Measurements from ENCODE around the gene ITGBL1.

Gene ITGBL1

DNA sequence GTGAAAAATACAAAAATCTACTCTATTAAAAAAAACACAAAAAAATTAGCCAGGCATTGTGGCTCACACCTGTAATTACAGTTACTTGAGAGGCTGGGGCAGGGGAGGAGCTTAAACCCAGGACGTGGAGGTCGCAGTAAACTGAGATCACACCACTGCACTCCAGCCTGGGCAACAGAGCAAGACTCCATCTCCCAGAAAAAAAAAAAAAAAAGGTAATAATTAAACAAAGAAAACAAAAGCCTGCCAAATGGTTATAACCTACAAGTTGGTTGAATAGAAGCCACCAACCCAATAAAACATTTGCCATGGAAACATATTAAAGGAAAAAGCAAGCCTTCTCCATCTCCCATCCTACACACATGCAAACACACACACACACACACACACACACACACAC lies 255.2 kb downstream of the ITGBL1 start:
- DNase-seq: no peak

DNA sequence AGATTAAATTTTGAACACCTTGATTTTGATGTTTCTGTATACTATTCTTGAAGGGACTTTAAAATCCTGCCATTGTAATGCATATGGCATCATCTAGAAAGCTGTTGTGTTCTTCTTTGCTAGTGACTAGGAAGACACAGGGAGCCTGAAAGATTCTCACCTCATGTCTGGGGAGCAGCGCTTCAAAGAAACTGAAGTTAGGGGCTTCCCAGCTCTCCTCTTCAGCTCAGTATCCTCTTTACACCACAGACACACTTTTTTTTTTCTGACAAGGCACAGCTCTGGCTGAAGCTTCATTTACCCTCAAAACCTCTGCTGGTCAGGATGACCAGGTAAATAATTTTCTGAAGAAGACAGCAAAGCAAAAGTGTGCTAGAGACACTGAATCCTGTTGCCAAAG lies 255.6 kb downstream of the ITGBL1 start:
- no peak for DNase-seq

GRCh38 chr13:101709952-101710351 lies 257.5 kb downstream of the ITGBL1 start:
- no peak for DNase-seq

GRCh38 chr13:101711307-101712025 lies 259.0 kb downstream of the ITGBL1 start:
- no peak for DNase-seq

DNA sequence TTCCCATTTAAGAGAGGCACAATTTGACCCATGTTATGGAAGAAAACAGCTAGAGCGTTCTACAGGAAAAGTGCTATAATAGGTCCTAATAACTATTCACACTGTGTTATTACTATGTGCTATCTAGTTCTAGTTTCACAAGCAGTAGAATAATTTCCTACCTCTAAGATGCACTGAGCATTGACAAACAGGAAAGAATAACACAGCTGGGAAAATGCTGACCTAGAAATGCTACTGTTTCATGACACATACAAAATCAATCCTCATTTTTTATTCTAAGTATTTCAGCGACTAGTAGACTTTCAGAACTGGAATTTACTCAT lies 259.5 kb downstream of the ITGBL1 start:
- DNase-seq: no peak

GRCh38 chr13:101714195-101714594 lies 261.7 kb downstream of the ITGBL1 start:
- DNase-seq: no peak

GRCh38 chr13:101717353-101717752 lies 264.9 kb downstream of the ITGBL1 start:
- no peak for DNase-seq

- DNase-seq: no peak
Measured at GRCh38 chr13:101718496-101718895, 266.0 kb downstream of the ITGBL1 start.

DNA sequence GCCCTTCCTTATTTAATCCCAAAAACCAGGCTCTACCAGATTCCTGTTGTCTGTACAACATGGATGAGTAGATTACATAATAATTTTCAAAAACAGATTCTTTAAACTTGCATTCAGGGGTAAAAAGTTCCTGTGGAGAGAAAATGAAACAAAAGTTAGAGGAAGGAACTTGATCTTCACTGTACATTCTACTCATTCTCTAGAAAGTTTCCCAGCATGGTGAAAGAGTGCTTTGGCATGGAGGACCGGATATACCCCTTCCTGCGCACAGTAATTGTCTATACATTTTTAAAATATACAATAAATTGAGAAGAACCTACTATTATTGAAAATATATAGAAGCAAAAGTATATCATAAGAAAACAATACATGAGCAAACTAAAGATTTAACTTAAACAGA lies 274.2 kb downstream of the ITGBL1 start:
- DNase-seq: no peak

DNA sequence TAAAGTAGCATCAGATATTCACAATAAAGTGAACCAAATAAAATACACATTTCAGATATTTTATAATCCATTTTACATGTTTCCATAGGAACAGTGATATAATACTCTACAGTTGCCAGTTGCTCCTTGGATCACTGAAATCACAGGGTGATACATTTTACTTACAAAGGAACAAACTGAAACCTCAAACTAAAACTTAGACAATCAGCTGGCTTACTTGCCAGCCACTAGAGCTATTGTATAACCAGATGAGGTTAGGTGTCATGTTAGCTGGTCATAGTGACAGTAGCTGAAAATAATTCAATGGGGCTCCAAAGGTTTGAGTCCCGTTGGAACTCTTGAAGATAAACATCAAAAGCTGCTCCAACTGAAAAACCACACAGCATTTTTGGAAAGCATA lies 274.6 kb downstream of the ITGBL1 start:
- DNase-seq: no peak

DNA sequence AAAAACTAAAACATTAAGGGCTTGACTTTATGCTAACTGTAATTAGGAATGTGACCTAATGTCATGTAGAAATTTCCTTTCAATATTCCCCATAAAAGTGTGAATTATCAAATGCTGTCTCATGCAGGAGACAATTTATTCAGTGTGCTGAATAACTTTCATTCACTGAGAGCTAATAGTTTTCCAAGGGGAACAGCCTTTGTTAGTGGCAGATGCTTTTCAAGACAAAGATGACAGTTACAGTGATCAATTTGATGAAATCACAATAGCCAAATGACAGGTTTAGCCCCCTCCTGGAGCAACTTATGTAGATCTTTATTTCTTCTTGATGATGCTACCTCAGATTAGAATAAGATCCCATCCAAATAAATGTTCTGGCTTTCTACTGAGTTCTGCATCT lies 275.5 kb downstream of the ITGBL1 start:
- DNase-seq: no peak

DNA sequence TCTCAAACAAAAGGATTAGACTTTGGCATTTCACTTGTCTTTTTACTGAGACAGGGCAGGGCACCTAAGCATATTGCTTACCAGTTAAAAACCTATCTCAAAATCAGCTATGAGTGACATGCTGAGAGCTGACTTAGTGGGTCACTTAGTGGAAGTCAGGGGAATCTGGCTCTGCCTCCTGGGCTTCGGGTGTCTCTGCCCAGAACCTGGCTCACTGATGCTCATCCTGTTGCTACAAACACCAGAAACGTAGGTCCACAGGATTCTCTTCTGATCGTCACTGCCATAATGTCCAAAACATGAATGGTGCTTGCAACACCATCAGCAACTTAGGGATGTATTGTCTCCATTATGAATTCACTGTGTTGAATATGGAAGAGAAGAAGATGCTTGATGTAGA lies 276.1 kb downstream of the ITGBL1 start:
- no peak for DNase-seq

DNA sequence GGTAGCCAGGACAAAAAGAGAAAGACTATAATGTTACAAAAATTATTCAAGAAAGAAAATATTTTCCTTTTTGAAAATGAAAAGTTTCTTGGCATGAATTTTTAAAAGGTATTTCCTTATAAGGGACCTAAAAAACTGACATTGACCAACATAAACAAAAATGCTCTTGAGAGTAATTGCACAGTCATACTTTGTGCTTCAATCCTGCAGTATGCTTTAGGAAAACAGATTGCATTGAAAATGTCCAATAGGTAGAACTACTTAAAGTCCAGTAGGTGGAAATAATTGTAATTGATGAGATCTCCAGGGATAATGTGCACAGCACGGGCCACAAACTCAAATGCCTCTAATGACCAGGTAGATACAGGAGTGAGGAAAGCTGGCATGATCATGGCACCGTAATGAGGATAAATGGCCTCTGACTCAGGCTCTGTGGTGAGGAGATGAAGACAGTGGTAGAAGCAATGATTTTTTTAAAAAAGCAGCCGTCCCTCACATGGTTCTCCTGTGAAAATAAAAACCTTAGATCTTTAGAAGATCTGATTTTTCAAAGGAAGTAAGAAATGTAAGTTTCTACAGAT lies 278.0 kb downstream of the ITGBL1 start:
- DNase-seq: no peak

DNA sequence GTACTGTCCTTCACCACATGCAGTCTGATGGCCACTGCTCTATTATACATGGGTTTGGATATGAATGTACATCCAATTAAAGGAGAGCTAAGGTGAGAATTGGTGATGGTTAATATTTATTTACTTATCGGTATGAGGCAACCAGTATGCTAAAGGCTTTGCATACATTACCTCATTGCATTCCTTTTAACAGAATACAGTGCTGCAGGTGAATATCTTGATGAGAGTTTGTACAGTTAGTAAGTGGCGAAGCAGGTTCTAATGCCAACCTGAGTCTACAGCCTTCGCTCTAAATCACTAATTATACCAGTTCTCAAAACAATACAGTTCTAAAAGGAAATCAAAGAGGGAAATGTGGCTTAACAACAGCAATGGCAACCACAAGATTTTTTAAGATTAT lies 284.1 kb downstream of the ITGBL1 start:
- DNase-seq: no peak

DNA sequence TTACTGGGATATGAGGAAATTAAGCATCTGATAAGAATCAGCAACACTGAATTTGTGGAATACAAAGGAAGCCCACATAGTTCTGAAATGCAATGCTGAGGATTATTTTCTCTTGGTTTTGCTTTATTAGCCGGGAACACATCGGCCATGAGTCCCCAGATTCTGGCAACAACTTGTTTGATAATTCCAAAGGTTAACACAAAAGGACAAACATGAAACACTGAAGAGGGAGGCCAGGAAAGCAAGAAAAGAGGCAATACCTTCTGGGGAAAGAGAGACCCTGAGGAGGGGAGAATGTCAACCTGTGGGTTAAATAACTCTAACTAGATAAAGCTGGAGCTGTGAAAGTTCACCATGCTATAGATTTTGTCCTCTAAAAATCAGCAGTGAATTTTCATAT lies 285.9 kb downstream of the ITGBL1 start:
- DNase-seq: no peak

DNA sequence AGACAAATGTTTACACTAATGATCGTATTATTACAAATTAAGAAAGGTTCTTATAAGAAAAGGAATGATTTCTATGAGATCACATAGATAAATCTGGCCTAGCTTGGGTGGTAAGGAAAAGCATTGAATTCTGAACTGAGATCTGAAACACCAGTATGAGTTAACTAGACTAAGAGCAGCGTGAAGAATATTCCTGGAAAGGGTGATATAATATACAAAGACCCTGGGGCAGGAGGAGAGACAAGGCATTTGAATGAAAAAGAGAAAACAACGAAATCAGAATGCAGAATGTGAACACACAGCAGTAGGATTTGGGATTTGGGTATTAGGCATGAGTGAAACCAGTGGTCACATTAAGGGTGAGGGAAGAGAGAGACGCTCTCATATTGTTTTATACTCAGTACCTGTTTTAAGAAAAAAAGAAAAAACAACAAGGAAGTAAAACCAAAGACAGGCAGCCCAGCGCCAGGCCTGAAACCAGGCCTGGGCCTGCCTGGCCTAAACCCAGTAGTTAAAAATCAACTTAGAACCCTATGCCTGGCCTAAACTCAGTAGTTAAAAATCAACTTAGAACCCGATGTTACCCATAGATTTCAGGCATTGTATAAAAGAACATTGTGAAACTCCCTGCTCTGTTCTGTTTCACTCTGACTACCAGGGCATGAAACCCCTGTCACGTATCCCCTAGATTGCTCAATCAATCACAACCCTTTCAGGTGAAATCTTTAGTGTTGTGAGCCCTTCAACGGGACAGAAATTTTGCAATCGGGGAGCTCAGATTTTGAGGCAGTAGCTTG lies 287.1 kb downstream of the ITGBL1 start:
- no peak for DNase-seq

DNA sequence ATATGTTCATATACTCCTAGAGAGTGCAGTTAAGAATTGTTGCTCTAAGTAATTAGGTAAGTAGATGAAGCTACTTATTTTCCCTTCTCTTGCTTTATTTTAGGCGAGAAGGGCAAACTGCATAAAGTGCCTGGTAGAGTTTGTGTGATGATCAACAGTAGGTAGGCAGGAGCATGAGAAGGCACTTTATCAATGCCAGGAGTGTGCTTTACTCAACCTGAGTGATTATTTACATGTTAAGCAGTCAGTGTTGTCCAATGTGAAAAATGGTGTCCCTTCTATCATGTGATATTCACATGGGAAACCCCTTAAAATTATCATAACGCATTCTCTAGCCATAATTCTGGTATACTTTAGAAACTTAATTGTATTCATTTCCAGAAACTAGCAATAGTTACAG lies 294.0 kb downstream of the ITGBL1 start:
- no peak for DNase-seq

DNA sequence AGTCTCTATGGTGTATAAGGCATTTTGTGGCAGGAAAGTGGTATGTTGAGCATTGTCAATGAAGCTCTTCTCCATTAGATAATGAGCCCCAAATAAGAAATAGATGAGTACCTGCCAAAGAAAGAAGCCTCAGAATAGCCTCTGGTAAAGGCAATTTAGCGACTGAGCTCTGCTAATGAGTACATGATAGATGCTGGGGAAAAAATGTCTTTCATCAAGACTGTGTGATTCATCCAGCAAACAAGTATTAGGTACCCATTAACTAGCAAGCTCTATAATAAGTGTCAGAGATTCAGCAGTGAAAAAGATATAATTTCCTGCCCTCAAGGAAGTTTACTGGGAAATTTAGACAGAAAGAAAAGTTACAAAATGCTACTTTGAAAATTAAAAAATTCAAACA lies 294.6 kb downstream of the ITGBL1 start:
- DNase-seq: no peak

- DNase-seq: no peak
Measured at GRCh38 chr13:101749584-101749983, 297.1 kb downstream of the ITGBL1 start.

DNA sequence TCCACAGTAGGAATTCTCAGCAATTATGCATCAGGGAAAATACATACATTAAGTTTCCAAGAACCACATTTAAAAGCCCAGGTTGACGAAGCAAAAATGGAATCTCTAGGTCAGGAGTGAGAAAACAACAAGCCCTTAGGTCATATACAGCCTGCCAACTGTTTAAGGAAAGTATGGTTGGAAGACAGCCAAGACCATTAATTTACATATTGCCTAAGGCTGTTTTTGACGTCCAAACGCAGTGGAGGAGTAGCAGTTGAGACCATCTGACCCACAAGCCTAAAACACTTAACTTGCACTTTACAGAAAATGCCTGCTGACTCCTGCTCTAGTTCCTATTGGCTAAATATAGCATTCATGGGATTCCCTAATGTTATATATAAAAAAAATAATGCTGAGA lies 299.0 kb downstream of the ITGBL1 start:
- no peak for DNase-seq

DNA sequence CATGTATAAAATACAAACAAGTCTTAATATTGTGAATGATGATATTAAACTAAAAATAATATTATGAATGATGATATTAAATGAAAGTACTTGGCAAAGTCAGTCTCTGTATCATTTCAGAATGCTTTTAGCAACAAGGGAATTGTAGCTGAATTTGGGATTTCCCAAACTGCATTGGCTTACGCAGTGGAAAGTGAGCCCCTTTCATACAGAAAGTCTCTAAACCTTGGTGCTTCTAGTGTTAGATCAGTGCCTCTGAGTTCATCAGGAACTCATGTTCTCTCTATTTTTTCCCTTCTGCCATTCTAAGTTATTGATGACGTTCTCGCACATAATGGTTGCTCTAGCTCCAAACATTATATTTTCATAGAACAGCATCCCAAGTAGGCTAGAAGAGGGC lies 300.0 kb downstream of the ITGBL1 start:
- DNase-seq: no peak

DNA sequence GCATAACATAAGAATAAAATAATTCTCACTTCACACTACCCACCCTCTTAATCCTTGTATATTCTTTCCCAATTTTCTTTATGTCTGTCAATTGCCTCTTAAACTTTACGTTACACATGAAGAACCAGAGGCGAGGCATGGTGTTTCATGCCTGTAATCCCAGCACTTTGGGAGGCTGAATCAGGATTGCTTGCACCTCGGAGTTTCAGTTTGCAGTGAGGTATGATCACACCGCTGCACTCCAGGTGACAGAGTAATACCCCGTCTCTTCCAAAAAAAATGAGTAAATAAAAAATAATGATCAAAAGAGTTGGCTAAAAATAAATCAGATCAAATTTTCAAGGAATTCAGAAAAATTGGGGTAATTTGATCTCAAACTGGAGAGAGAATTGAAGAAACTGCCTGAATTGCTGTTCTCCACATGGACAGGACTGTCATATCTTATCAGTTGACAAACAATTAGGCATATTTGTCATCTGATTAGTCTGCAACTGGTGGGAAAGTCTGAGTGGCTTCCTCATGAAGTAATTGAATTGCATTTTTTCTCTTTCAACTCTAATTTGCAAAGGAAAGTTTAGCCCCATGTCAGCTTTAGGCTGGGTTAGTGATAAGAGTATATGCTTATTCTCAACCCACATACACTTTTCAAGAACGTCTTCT lies 302.9 kb downstream of the ITGBL1 start:
- no peak for DNase-seq

DNA sequence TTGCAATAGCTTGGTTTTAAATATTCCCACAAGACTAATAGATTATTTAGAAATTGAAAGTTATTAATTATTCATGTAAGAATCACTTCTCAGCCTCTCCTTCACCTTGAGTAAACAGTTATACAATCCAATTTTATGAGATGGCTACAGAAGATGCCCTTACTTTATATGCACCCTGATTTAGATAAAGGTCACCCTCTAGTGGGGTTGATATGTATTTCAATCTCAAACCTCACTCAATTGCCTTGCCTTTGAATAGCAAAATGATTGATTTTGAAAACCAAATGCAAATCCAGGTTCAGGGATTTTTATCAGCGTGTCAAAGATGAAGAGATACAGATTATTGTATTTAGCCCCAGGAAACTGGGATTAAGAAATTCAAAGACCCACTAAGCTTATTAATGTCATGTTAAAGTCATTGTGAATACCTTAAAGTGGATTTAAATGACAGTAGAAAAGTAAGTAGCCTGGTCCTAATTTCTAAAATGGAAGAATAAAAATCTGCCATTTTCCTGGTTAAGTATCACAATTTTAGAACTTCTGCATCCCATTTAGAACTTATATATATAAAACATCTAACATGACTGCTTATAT lies 305.1 kb downstream of the ITGBL1 start:
- DNase-seq: no peak

DNA sequence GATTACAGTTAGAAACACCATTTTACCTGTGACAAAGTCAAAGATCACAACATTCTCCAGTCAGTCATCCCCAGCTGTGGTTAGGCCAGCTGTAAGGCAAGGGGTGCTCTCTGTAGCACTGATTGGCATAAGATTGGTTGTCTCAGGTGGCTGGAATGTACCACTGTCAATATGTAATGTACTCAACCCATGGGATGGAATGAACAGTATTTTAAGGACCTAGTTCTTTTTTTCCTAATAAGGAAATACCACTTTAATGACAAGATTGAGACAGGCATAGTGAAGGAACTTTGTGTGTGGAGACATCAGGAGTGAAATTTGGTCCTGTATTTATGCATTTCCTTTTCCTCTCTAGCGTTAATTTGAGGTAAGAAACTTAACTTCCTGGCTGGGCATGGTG lies 310.7 kb downstream of the ITGBL1 start:
- DNase-seq: no peak
